22Rv1 (cell line): ENCODE measurements around the gene ZNF674.
A peak's percentile ranks its signal among the peaks of the same experiment; 100 is the strongest.

Source experiments
- H3K27ac ChIP-seq: fragments of 450-650 bp; 2 replicates; pipeline ENCODE4 v1.5.1; 2017
- CTCF ChIP-seq: fragments of 450-650 bp; IDR thresholded peaks from 2 replicates; pipeline ENCODE4 v1.5.1; 2017; ENCODE audit warnings: mild to moderate bottlenecking
- ZFX ChIP-seq: fragments of 450-650 bp; IDR thresholded peaks from 2 replicates; pipeline ENCODE4 v1.6.1; 2017; ENCODE audit warnings: antibody characterized with exemption, borderline replicate concordance

ZNF674 gene

GRCh38 chrX:46574774-46575381 is 29.7 kb upstream of the ZNF674 start:
- H3K27ac ChIP-seq: no peak overlapping the region
- no peak for TF ChIP-seq CTCF
- TF ChIP-seq ZFX: no peak

GRCh38 chrX:46573892-46574773 is 28.9 kb upstream of the ZNF674 start:
- TF ChIP-seq ZFX (no peak), CTCF (no peak)
- no peak overlapping the region for H3K27ac ChIP-seq

- TF ChIP-seq ZFX (no peak), CTCF (peak; percentile 11; the same call in 1 of the 2 replicates)
- H3K27ac ChIP-seq: no peak within 1 kb of the TSS
Observed at GRCh38 chrX:46573331-46573891, 28.2 kb upstream of the ZNF674 start, which contains the start of gene CHST7. Gene CHST7, plus strand, starts transcription at chrX:46573765. Its CDS starts 167 bp downstream, at chrX:46573932.

- no peak overlapping the region for H3K27ac ChIP-seq
Observed at GRCh38 chrX:46572340-46572936, 27.2 kb upstream of the ZNF674 start.

GRCh38 chrX:46571423-46572339 is 26.5 kb upstream of the ZNF674 start:
- H3K27ac ChIP-seq: no peak overlapping the region
- TF ChIP-seq CTCF: no peak
- no peak for TF ChIP-seq ZFX

More at GRCh38 chrX:46572340-46572936, 27.2 kb upstream of the ZNF674 start:
- TF ChIP-seq ZFX: no peak
- TF ChIP-seq CTCF: no peak

- H3K27ac ChIP-seq: no peak overlapping the region
- no peak for TF ChIP-seq ZFX
- TF ChIP-seq CTCF: no peak
Observed at GRCh38 chrX:46569621-46570020, 24.4 kb upstream of the ZNF674 start.
